ELR (cell line): ENCODE data around the gene CPT1B.
A peak's percentile ranks its signal among the peaks of the same experiment; 100 is the strongest.

Source experiments
- DNase-seq: peaks from one replicate; pipeline ENCODE4 v3.0.0-alpha.2; 2015; ENCODE audit warnings: low read depth

CPT1B gene

GRCh38 chr22:50585781-50586180 is 7.6 kb upstream of the CPT1B start:
- DNase-seq: no peak

GRCh38 chr22:50585238-50585637 is 7.0 kb upstream of the CPT1B start:
- DNase-seq: no peak

GRCh38 chr22:50584106-50585096 is 6.2 kb upstream of the CPT1B start:
- no peak for DNase-seq

- no peak for DNase-seq
These were observed 5.2 kb upstream of the CPT1B start for GRCh38 chr22:50583294-50583861.

DNA sequence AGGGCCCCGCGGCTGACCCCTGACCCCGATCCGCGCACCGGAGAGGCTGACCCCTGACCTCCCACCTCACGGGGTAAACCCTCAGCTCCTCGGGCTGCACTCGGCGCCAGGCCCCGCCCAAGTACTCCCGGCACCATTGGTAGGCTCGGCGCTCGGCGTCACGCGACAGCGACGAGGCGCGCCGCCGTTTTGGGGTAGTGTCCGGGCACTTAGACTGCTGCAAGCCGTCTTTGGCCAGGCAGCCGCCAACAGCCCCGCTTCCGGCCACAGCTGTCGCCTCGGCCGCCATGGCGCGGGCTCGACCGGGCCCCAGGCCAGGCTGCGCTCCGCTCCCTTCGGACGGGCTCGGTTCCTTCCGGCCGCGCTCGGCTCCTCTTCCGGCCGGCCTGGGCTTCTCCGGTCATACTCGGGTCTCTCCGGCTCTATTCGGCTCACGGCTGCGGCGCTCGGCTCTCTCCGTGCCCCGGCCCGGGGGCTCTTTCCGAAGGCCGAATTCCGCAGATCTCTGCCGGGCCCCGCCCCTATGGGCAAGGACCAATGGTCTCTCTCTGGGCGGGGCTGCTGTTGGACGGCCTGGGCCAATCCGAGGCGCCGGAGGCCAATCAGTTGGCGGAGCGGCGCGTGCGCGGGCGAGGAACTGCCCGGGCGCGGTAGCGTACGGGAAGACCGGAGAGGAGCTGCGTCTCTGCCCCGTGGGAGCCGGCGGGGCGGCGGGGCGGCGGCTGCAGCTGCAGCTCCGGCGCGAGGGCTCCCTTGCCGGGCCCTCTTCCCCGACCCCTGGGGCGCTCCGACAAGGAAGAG is 4.5 kb upstream of the CPT1B start, which contains the start of gene CHKB:
TSS of gene CHKB (minus strand) at position 357 of the 801 bp plus-strand sequence. CDS start at position 289, 68 bp downstream.
- peak; percentile 99 for DNase-seq

GRCh38 chr22:50581950-50582492 is 3.8 kb upstream of the CPT1B start:
- peak; percentile 29 for DNase-seq

- no peak for DNase-seq
These were observed 3.1 kb upstream of the CPT1B start for GRCh38 chr22:50581031-50581949.

DNA sequence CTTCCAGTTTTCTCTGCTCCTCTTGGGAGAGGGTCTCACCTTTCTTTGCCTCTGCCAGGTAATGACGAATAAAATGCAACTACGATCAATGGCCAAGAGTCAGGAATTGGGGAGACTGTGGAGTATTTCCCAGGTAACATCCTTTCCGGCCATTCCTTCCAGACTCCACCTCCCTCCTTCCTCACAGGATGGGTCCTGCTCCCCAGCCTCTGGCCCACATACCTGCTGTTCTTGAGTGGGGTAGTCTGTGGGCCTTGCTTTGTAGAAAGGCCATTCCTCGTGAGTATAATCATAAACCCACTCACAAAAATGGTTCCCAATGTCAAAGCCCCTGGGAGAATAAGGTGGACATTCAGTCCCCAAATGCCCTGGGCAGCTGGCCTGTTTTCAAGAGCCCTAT is 1.5 kb upstream of the CPT1B start:
- DNase-seq: no peak

GRCh38 chr22:50578776-50579310 is 616 bp upstream of the CPT1B start:
- DNase-seq: no peak

DNA sequence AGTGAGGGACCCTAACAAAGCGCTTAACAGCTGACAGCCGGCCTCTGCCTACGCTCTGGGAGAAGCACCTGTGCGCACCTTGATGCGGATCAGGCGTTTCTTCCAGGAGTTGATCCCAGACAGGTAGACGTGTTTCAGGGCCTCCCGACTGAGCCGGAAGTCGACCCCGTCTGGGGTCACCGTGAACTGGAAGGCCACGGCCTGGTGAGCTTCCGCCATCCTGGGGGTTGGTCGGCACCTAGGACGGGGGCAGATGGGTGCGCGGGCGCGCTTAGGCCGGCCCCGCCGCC is 585 bp downstream of the CPT1B start:
- DNase-seq: no peak

- DNase-seq: no peak
These were observed 1.2 kb downstream of the CPT1B start for GRCh38 chr22:50576806-50577696.

GRCh38 chr22:50576070-50576469 is 2.2 kb downstream of the CPT1B start:
- DNase-seq: peak; percentile 75

- no peak for DNase-seq
These were observed 2.7 kb downstream of the CPT1B start for GRCh38 chr22:50575426-50575941.

- DNase-seq: no peak
These were observed 3.9 kb downstream of the CPT1B start for GRCh38 chr22:50574383-50574755.

DNA sequence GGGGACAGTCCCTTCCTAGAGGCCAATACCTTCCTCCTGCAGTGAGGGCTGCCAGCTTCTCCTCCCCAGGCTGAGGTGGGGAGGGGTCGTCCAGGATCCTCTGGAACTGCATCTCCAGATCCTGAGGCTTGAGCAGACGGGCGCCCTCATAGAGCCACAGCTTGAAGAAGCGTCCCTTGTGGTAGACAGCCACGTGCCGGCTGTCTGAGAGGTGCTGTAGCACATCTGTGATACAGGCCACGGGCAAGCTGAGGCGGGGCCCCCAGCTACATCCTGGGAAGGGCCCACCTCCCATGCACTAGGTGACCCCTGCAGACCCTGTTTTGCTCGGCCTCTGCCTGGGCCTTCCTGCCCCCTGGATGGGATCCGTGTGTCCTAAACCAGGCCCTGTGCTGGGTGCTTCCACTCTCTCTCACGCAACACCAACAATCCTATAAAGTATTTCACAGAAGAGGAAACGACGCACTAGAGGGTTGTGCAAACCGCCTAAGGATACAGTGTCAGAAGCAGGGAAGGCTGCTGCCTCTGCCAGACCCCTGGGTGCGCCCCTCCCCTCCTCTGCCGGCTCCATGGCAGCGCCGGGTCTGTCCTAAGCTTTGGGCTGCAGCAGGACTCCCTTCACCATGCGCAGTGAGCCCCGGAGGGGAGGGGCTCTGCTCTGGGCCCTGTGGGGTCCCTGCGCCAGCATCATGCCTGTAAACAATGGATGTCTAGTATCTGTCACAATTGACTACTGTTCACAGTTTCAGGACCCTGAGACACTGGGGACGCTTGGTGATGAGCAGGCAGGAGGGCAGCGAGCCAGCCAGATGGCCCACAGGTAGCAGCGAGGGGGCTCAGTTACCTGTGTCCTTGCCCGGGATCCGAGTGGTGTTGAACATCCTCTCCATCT is 4.5 kb downstream of the CPT1B start:
- no peak for DNase-seq

DNA sequence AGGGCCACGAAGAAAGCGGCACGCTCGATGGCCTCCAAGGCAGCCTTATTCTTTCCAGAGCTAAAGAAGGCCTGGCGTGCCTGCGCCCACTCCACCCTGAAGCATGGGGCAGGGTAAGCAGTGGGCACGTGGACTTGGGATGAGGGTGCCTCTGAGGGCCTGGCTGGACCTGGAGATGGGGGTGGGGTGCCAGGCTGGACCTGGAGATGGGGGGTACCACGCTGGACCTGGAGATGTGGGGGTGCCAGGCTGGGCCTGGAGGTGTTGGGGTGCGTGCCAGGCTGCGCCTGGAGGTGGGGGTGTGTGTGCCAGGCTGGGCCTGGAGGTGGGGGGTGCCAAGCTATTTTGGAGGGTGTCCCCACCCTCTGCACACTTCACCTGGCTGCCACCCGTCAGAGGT is 5.3 kb downstream of the CPT1B start:
- no peak for DNase-seq

DNA sequence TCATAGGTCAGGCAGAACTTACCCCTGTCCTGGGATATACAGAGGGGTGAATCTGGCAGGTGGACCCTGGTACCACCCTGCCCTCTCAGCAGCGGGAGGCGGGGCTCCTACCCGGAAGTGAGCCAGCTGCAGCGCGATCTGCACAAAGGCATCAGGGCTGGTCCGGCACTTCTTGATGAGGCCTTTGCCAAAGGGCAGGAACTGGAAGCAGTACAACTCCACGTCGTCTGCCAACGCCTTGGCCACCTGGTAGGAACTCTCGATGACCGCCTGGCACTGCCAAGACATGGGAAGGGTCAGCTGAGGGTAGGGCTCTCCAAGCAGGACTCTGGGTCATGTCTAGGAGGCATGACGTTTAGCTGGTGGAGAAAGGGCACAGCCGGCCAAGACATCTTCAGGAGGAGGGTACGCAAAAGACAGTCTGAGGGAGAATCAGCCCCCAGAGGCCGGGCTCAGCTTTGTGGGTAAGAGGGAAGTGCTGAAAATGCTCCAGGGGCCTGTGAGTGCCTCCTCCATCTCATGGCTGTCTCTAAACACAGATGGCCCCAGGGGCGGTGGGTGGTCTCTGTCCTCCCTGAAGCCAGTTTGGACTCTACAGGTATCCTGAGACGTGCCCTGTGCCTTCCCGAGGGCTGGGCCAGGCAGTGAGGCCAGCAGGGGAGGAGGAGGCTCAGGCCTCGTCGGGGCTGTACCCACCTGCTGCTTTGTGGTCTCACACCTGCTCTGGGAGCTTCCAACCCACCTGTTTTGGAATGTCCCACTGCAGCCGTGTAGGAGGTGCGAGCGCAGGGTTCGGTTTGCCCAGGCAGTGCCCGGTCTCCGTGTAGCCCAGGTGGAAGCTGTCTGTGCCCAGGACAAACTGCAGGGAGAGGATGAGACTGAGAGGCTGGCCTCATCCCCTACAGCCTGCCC is 6.7 kb downstream of the CPT1B start:
- DNase-seq: no peak

DNA sequence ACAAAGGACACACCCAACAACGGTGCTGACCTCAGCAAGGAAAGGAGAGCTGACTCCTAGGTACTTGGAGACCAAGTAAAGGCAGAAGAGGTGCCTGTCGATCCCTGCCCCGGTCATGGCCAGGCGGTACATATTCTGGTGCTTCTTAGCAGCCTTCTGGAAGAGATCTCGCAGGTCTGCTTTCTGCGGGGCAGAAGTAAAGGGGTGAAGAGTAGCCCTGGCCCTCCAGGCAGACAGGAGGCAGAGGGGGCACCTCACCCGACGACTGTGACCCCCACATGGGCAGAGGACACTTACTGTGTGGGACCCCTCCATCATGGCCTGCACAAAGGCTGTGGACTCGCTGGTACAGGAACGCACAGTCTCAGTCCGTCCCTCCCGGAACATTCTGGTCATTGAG is 7.4 kb downstream of the CPT1B start:
- DNase-seq: no peak
